HEK293 (cell line): ENCODE measurements around the gene SLC38A3.
A peak's percentile ranks its signal among the peaks of the same experiment; 100 is the strongest.

Experiments
- GLIS1 ChIP-seq: fragments of 450-650 bp; formaldehyde crosslinking; IDR thresholded peaks from 2 replicates; pipeline ENCODE4 v1.5.1; 2016; ENCODE audit warnings: missing biosample characterization, missing genetic modification characterization
- RBAK ChIP-seq: fragments of 450-650 bp; formaldehyde crosslinking; IDR thresholded peaks from 2 replicates; pipeline ENCODE4 v1.5.1; 2016; ENCODE audit warnings: missing biosample characterization, missing genetic modification characterization
- ZBTB17 ChIP-seq: fragments of 450-650 bp; formaldehyde crosslinking; IDR thresholded peaks from 2 replicates; pipeline ENCODE4 v1.5.1; 2016; ENCODE audit warnings: missing biosample characterization, missing genetic modification characterization
- ZBTB7A ChIP-seq: fragments of 450-650 bp; formaldehyde crosslinking; IDR thresholded peaks from 2 replicates; pipeline ENCODE4 v1.5.1; 2016; ENCODE audit warnings: low read depth, missing biosample characterization, missing genetic modification characterization
- ZFHX2 ChIP-seq: fragments of 450-650 bp; formaldehyde crosslinking; conservative IDR thresholded peaks from 2 replicates; pipeline ENCODE4 v1.5.1; 2016; ENCODE audit warnings: missing biosample characterization, missing genetic modification characterization
- ZNF274 ChIP-seq, 2 experiments: fragments of 200-500 bp in 1 of 2; fragments of 450-650 bp in 1 of 2; sonication (Bioruptor generic) in 1 of 2; formaldehyde crosslinking in 1 of 2; IDR thresholded peaks; 2 replicates each; pipeline versions ENCODE4 v1.5.1 to v1.6.1; 2014 to 2016; ENCODE audit warnings: borderline replicate concordance in 1 of 2, inconsistent platforms in 1 of 2, low read length in 1 of 2, missing biosample characterization in 1 of 2, missing genetic modification characterization in 1 of 2
- ZNF596 ChIP-seq: fragments of 450-650 bp; IDR thresholded peaks from 2 replicates; pipeline ENCODE4 v1.5.0; 2018; ENCODE audit warnings: missing biosample characterization, mild to moderate bottlenecking, missing genetic modification characterization, moderate library complexity
- TF ChIP-seq, protein P1 (sequence below): fragments of 450-650 bp; formaldehyde crosslinking; IDR thresholded peaks from 2 replicates; pipeline ENCODE4 v1.5.1; 2016; ENCODE audit warnings: missing biosample characterization, missing genetic modification characterization
- TF ChIP-seq, protein P2 (sequence below): sonication (generic); formaldehyde crosslinking; IDR thresholded peaks from 2 replicates; pipeline ENCODE4 v1.8.1; 2022; ENCODE audit warnings: mild to moderate bottlenecking, moderate library complexity, missing genetic modification reagents
- TF ChIP-seq, protein P3 (sequence below): fragments of 450-650 bp; formaldehyde crosslinking; IDR thresholded peaks from 2 replicates; pipeline ENCODE4 v1.5.1; 2016; ENCODE audit warnings: missing biosample characterization, missing genetic modification characterization
- TF ChIP-seq, protein P4 (sequence below): fragments of 450-650 bp; formaldehyde crosslinking; IDR thresholded peaks from 2 replicates; pipeline ENCODE4 v1.5.1; 2016; ENCODE audit warnings: missing biosample characterization, missing genetic modification characterization

DNA sequence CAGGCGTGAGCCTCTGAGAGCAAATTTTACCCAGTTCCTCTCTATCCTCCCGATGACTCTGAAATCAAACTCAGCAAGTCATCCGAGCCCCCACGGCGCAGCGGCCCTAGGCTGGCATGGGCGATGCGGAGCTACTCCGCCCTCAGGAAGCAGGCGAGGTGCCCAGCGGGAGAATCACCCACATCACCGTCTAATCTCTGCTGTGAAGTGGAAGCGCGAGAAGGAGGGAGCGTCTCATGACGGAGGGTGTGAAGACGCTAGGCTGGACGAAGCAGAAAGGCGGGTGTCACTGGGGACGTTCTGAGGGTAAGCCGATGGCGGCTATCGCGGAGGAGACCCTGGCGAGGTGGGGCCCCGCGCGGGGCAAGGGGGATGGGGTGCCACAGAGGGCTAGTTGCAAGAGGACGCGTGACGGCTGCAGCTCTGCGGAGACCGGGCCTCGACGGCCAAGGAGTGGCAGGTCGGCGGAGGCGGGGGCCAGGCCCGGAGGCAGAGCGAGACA lies 21.9 kb downstream of the SLC38A3 start:
- TF ChIP-seq, protein P1, sequence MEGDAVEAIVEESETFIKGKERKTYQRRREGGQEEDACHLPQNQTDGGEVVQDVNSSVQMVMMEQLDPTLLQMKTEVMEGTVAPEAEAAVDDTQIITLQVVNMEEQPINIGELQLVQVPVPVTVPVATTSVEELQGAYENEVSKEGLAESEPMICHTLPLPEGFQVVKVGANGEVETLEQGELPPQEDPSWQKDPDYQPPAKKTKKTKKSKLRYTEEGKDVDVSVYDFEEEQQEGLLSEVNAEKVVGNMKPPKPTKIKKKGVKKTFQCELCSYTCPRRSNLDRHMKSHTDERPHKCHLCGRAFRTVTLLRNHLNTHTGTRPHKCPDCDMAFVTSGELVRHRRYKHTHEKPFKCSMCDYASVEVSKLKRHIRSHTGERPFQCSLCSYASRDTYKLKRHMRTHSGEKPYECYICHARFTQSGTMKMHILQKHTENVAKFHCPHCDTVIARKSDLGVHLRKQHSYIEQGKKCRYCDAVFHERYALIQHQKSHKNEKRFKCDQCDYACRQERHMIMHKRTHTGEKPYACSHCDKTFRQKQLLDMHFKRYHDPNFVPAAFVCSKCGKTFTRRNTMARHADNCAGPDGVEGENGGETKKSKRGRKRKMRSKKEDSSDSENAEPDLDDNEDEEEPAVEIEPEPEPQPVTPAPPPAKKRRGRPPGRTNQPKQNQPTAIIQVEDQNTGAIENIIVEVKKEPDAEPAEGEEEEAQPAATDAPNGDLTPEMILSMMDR: no peak
- TF ChIP-seq ZBTB17 (tag by site-specific recombination) (no peak), GLIS1 (no peak), ZNF274 (IDR thresholded peaks at IDR 0.05; ENCODE audit: low read length) (no peak), ZNF274 (tag by site-specific recombination; IDR thresholded peaks at IDR 0.05; ENCODE audit: borderline replicate concordance) (no peak), ZNF596 (tag by site-specific recombination) (no peak), ZFHX2 (peak; percentile 7; the same call in 1 of the 2 replicates), ZBTB7A (no peak), RBAK (tag by site-specific recombination) (no peak)
- TF ChIP-seq, protein P2, sequence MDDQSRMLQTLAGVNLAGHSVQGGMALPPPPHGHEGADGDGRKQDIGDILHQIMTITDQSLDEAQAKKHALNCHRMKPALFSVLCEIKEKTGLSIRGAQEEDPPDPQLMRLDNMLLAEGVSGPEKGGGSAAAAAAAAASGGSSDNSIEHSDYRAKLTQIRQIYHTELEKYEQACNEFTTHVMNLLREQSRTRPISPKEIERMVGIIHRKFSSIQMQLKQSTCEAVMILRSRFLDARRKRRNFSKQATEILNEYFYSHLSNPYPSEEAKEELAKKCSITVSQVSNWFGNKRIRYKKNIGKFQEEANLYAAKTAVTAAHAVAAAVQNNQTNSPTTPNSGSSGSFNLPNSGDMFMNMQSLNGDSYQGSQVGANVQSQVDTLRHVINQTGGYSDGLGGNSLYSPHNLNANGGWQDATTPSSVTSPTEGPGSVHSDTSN: no peak
- TF ChIP-seq, protein P3, sequence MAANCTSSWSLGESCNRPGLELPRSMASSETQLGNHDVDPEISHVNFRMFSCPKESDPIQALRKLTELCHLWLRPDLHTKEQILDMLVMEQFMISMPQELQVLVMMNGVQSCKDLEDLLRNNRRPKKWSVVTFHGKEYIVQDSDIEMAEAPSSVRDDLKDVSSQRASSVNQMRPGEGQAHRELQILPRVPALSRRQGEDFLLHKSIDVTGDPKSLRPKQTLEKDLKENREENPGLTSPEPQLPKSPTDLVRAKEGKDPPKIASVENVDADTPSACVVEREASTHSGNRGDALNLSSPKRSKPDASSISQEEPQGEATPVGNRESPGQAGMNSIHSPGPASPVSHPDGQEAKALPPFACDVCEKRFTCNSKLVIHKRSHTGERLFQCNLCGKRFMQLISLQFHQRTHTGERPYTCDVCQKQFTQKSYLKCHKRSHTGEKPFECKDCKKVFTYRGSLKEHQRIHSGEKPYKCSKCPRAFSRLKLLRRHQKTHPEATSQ (tag by site-specific recombination): no peak
- TF ChIP-seq, protein P4, sequence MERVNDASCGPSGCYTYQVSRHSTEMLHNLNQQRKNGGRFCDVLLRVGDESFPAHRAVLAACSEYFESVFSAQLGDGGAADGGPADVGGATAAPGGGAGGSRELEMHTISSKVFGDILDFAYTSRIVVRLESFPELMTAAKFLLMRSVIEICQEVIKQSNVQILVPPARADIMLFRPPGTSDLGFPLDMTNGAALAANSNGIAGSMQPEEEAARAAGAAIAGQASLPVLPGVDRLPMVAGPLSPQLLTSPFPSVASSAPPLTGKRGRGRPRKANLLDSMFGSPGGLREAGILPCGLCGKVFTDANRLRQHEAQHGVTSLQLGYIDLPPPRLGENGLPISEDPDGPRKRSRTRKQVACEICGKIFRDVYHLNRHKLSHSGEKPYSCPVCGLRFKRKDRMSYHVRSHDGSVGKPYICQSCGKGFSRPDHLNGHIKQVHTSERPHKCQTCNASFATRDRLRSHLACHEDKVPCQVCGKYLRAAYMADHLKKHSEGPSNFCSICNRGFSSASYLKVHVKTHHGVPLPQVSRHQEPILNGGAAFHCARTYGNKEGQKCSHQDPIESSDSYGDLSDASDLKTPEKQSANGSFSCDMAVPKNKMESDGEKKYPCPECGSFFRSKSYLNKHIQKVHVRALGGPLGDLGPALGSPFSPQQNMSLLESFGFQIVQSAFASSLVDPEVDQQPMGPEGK (tag by site-specific recombination): peak; percentile 94
